LNCaP clone FGC (cell line): Measurements from ENCODE around the gene INHBE.

ENCODE experiments used
- DNase-seq: peaks from one replicate; pipeline ENCODE4 v3.0.0-alpha.2; 2011; ENCODE audit warnings: low read depth
- H3K4me3 ChIP-seq: 2 replicates; pipeline ENCODE4 v1.5.1; 2011; ENCODE audit warnings: mild to moderate bottlenecking, low read depth, low read length, control low read depth
- CTCF ChIP-seq: IDR thresholded peaks from 2 replicates; pipeline ENCODE4 v1.5.1; 2012; ENCODE audit warnings: mild to moderate bottlenecking; ENCODE audit not compliant: control insufficient read depth, insufficient read depth; ENCODE audit errors: extremely low read depth

The INHBE gene

GRCh38 chr12:57465747-57466505 is 10.8 kb downstream of the INHBE start:
- H3K4me3 ChIP-seq = no peak overlapping the region
- DNase-seq = no peak
- no peak for TF ChIP-seq CTCF

- no peak overlapping the region for H3K4me3 ChIP-seq
- no peak for TF ChIP-seq CTCF
- DNase-seq = no peak
Measured at GRCh38 chr12:57467212-57467874, 12.2 kb downstream of the INHBE start.

GRCh38 chr12:57467915-57468314 is 12.8 kb downstream of the INHBE start:
- no peak for TF ChIP-seq CTCF
- DNase-seq = no peak
- no peak overlapping the region for H3K4me3 ChIP-seq

- H3K4me3 ChIP-seq = no peak overlapping the region
- no peak for DNase-seq
- no peak for TF ChIP-seq CTCF
Measured at GRCh38 chr12:57469296-57470164, 14.4 kb downstream of the INHBE start.

- no peak for DNase-seq
- H3K4me3 ChIP-seq = no peak overlapping the region
- no peak for TF ChIP-seq CTCF
Measured at GRCh38 chr12:57470286-57470969, 15.3 kb downstream of the INHBE start.

- no peak for TF ChIP-seq CTCF
- no peak overlapping the region for H3K4me3 ChIP-seq
- DNase-seq = no peak
Measured at GRCh38 chr12:57470970-57471656, 16.0 kb downstream of the INHBE start.
